ENCODE data around the gene TREX2. TPM values are rescaled to one million over a fixed set of nuclear protein-coding genes. Genes with fewer than 3 reads are reported as not detected.

The TREX2 gene
- total RNA-seq, 1 experiment from 2014 or later = 2.9 TPM

- DNase-seq (ENCODE audit: low read depth, low spot score) (no peak), ATAC-seq (no peak)
- intact Hi-C loops (cut with micrococcal nuclease) = no loop called here
- H2AFZ ChIP-seq (ENCODE audit: low read depth, low read length, poor library complexity, severe bottlenecking) = no peak overlapping the region
- no peaks in the 10 kb centered on the region for H3K27me3 ChIP-seq (ENCODE audit: insufficient read depth, low read length)
- H3K4me3 ChIP-seq (replicated peaks in 1 of 2; ENCODE audit: low read depth in 1 of 2, low read length in 2 of 2) = no peak overlapping the region
- H3K4me1 ChIP-seq (ENCODE audit: control insufficient read depth in 1 of 2, insufficient read depth in 2 of 2, low read length in 2 of 2) = no peaks in the 10 kb centered on the region
- no peak overlapping the region for H3K9ac ChIP-seq (ENCODE audit: low read length)
- H4K20me1 ChIP-seq (ENCODE audit: insufficient read depth) = no peaks in the 10 kb centered on the region
- no peak for TF ChIP-seq MAX (IDR thresholded peaks at IDR 0.05)
- TF ChIP-seq EZH2 (IDR thresholded peaks at IDR 0.05) = no peak
- TF ChIP-seq ZNF274 (IDR thresholded peaks at IDR 0.05; ENCODE audit: low read depth, low read length) = no peak
- TF ChIP-seq YY1 (IDR thresholded peaks at IDR 0.05; ENCODE audit: extremely low read depth, insufficient replicate concordance, low read depth, low read length) = no peak
- POLR2A ChIA-PET = no interaction called here
- H3K4me2 ChIP-seq (ENCODE audit: low read length) = no peak overlapping the region
- no TSS peak for BruUV-seq (replicated peaks)
- no peaks in the 10 kb centered on the region for H3K36me3 ChIP-seq (ENCODE audit: control insufficient read depth in 1 of 2, insufficient read depth in 2 of 2, low read length in 2 of 2)
- CTCF ChIA-PET = no interaction called here
- no peaks in the 10 kb centered on the region for H3K9me3 ChIP-seq (ENCODE audit: control insufficient read depth in 1 of 2, insufficient read depth in 1 of 2, low read depth in 1 of 2, low read length in 2 of 2)
- no peaks in the 10 kb centered on the region for H3K9me2 ChIP-seq (ENCODE audit: insufficient read depth)
- no peak overlapping the region for H3K27ac ChIP-seq (ENCODE audit: low read depth, low read length)
- no peaks in the 10 kb centered on the region for H3K79me2 ChIP-seq (ENCODE audit: insufficient read depth, low read length)
- RAD21 ChIA-PET (ENCODE audit: low non-redundant PET in 1 of 2, low total read pairs in 2 of 2, uncharacterized antibody in 2 of 2, unreplicated experiment in 2 of 2) = no interaction called here
These were observed 24.0 kb downstream of the TREX2 start for GRCh38 chrX:153421856-153422255.

- POLR2A ChIA-PET = no interaction called here
- no peaks in the 10 kb centered on the region for H3K9me3 ChIP-seq (ENCODE audit: control insufficient read depth in 1 of 2, insufficient read depth in 1 of 2, low read depth in 1 of 2, low read length in 2 of 2)
- H3K4me2 ChIP-seq (ENCODE audit: low read length) = no peak overlapping the region
- no peak for DNase-seq (ENCODE audit: low read depth, low spot score)
- intact Hi-C loops (cut with micrococcal nuclease) = no loop called here
- H3K79me2 ChIP-seq (ENCODE audit: insufficient read depth, low read length) = no peaks in the 10 kb centered on the region
- no peaks in the 10 kb centered on the region for H3K9me2 ChIP-seq (ENCODE audit: insufficient read depth)
- H3K4me1 ChIP-seq (ENCODE audit: control insufficient read depth in 1 of 2, insufficient read depth in 2 of 2, low read length in 2 of 2) = no peaks in the 10 kb centered on the region
- RAD21 ChIA-PET (ENCODE audit: low non-redundant PET in 1 of 2, low total read pairs in 2 of 2, uncharacterized antibody in 2 of 2, unreplicated experiment in 2 of 2) = no interaction called here
- no peak overlapping the region for H3K9ac ChIP-seq (ENCODE audit: low read length)
- no peaks in the 10 kb centered on the region for H4K20me1 ChIP-seq (ENCODE audit: insufficient read depth)
- no peak overlapping the region for H3K27ac ChIP-seq (ENCODE audit: low read depth, low read length)
- H3K36me3 ChIP-seq (ENCODE audit: control insufficient read depth in 1 of 2, insufficient read depth in 2 of 2, low read length in 2 of 2) = no peaks in the 10 kb centered on the region
- no peak overlapping the region for H2AFZ ChIP-seq (ENCODE audit: low read depth, low read length, poor library complexity, severe bottlenecking)
- BruUV-seq (replicated peaks) = no TSS peak
- CTCF ChIA-PET = no interaction called here
- ATAC-seq = no peak
- no peak overlapping the region for H3K4me3 ChIP-seq (replicated peaks in 1 of 2; ENCODE audit: low read depth in 1 of 2, low read length in 2 of 2)
- H3K27me3 ChIP-seq (ENCODE audit: insufficient read depth, low read length) = no peaks in the 10 kb centered on the region
- TF ChIP-seq SP1 (IDR thresholded peaks at IDR 0.05; ENCODE audit: low read depth) (no peak), POLR2A (IDR thresholded peaks at IDR 0.05; ENCODE audit: borderline replicate concordance, extremely low read depth, insufficient read depth, insufficient read length) (no peak), POLR2AphosphoS5 (IDR thresholded peaks at IDR 0.05; ENCODE audit: low read depth, low read length) (no peak), TCF7L2 (IDR thresholded peaks at IDR 0.05; ENCODE audit: borderline replicate concordance, extremely low read depth, insufficient read depth, insufficient read length) (no peak), EZH2phosphoT487 (IDR thresholded peaks at IDR 0.05; ENCODE audit: borderline replicate concordance) (no peak), REST (IDR thresholded peaks at IDR 0.05; ENCODE audit: low read depth) (no peak), JUND (IDR thresholded peaks at IDR 0.05) (no peak), ZBTB33 (IDR thresholded peaks at IDR 0.05; ENCODE audit: extremely low read depth, insufficient replicate concordance, low read length) (no peak), MAX (IDR thresholded peaks at IDR 0.05) (no peak), ELF1 (IDR thresholded peaks at IDR 0.05; ENCODE audit: borderline replicate concordance, low read depth) (no peak)
These were observed 24.8 kb downstream of the TREX2 start for GRCh38 chrX:153420851-153421599.
